ENCODE measurements around the gene MAP2K5. TPM values are rescaled to one million over a fixed set of nuclear protein-coding genes. Genes with fewer than 3 reads are reported as not detected.

The MAP2K5 gene
- total and polyA plus RNA-seq, 2 donors from 2014 or later: 14.1 to 18.6 TPM

Other genes starting within 250 kb of the MAP2K5 start
- gene C15orf61, start 21.6 kb upstream of the MAP2K5 start, total RNA-seq: 5.5 TPM
- 8.7 TPM for gene C15orf61, start 21.6 kb upstream of the MAP2K5 start, polyA plus RNA-seq (ENCODE audit: insufficient read depth, low read depth, low replicate concordance)